Activated naive CD4-positive, alpha-beta T cell treated with anti-CD3 and anti-CD28 coated beads, Interleukin-2, amount 10 ng/mL, durations not matched to agents 7 days and 5 days (primary cell): Measurements from ENCODE around the gene KRT16.
"Not testable (repeated sequence)": the region's sequence is repeated elsewhere in the genome, so short reads cannot be mapped to it uniquely, and the experiment has no call there.

Source experiments
- CTCF ChIA-PET: fragments of 350-600 bp; sonication (Branson Sonifier 250); formaldehyde crosslinking; loops from one replicate; lab custom pipeline; 2021; ENCODE audit warnings: antibody characterized with exemption; lab: Charles Lee
- DNase-seq: peaks from one replicate; pipeline ENCODE4 v3.0.0-alpha.2; 2020
- H3K27ac Mint-ChIP-seq: one replicate; pipeline ENCODE4 v1.8.0; 2021; ENCODE audit warnings: mild to moderate bottlenecking, moderate library complexity, mixed read lengths
- H3K27me3 Mint-ChIP-seq: one replicate; pipeline ENCODE4 v1.8.0; 2021; ENCODE audit warnings: mild to moderate bottlenecking, mixed read lengths
- H3K36me3 Mint-ChIP-seq: one replicate; pipeline ENCODE4 v1.8.0; 2021; ENCODE audit warnings: mixed read lengths
- H3K4me1 Mint-ChIP-seq: one replicate; pipeline ENCODE4 v1.8.0; 2021; ENCODE audit warnings: mixed read lengths
- H3K4me3 Mint-ChIP-seq: one replicate; pipeline ENCODE4 v1.8.0; 2021; ENCODE audit warnings: mild to moderate bottlenecking, moderate library complexity, mixed read lengths
- H3K9me3 Mint-ChIP-seq: one replicate; pipeline ENCODE4 v1.8.0; 2021; ENCODE audit warnings: mixed read lengths

Gene KRT16

DNA sequence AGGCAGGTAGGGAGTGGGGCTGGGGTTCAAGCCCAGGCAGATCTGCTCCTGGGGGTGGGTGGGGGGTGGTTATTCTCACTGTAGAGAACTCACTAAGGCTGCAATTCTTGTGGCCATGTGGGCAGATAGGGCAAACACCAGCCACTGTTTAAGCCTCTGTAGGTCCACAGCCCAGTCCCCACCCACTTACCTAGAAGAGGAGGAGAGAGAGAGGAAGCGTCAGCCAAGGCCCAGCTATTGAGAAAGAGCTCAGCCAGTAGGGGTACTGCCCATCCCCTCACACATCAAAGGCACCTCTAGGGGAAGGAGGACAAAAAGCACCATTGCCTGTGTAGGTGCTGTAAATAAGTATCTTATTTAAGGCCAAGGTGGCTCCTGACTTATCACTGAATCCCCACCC lies 12.9 kb downstream of the KRT16 start:
- Mint-ChIP-seq H3K4me1 (no peaks in the 10 kb centered on the region), H3K9me3 (no peaks in the 10 kb centered on the region), H3K27ac (no peak overlapping the region)

DNA sequence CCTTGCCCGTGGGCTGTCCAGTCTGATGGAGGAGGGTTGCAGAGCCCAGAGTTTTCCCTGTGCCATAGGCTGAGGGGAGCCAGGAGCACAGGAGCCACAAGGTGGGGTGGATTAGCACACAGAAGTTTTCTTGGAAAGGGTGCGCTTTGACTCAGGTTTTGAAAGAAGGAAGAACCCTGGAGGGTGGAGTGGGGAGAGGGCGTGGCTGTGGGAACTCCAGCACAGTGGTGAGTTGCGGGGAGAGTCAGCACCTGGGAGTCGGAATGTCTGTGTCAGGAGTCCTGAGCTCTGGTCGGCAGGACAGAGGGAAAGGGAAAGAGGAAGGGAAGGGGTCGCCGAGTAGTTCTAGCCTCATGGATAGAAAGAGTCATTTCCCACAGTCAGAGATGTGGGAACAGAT lies 17.0 kb downstream of the KRT16 start:
- H3K36me3 Mint-ChIP-seq: no peaks in the 10 kb centered on the region
- no peak for DNase-seq
- peaks cover 28% of the 10 kb centered on the region for H3K27me3 Mint-ChIP-seq
- H3K9me3 Mint-ChIP-seq: no peaks in the 10 kb centered on the region
- no peak overlapping the region for H3K27ac Mint-ChIP-seq
- no peaks in the 10 kb centered on the region for H3K4me1 Mint-ChIP-seq
- H3K4me3 Mint-ChIP-seq: no peak overlapping the region
- CTCF ChIA-PET: interaction anchor here (2.2 kb wide), 1 partner anchor 46 kb away, joined by 6 read pairs; no protein-coding TSS in a partner anchor

More for the DNA sequence above, 12.9 kb downstream of the KRT16 start:
- Mint-ChIP-seq H3K27me3 (peaks cover 20% of the 10 kb centered on the region), H3K4me3 (no peak overlapping the region), H3K36me3 (no peaks in the 10 kb centered on the region)
- CTCF ChIA-PET: no interaction called here
- no peak for DNase-seq

DNA sequence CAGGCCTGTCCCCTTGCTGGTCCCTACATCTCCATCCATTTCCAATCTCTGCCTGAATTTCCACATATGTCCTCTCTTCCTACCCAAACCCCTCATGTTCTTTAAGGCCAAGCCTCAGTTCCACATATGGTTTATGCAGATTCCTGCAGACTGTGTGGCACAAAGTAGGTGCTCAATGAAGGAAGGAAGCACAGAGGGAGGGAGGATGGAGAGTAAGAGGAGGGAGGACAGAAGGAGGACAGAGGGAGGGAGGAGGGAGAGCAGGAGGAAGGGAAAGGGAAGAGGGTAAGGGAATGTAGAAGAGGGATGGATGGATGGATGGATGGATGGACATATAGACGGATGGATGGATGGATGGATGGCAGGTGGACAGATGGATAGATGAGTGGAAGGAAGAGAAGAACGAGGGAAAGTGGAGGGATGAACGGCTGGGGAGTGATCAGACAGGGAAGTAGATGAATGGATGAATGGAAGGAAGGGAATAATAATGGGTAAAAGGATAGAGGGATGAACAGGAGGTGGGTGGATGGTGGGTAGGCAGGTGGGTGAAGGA lies 18.1 kb downstream of the KRT16 start:
- H3K27ac Mint-ChIP-seq: no peak overlapping the region
- no peaks in the 10 kb centered on the region for H3K4me1 Mint-ChIP-seq
- CTCF ChIA-PET: interaction anchor here (2.2 kb wide), 1 partner anchor 45 kb away, joined by 6 read pairs; no protein-coding TSS in a partner anchor
- H3K36me3 Mint-ChIP-seq: no peaks in the 10 kb centered on the region
- H3K27me3 Mint-ChIP-seq: peaks cover 28% of the 10 kb centered on the region
- H3K9me3 Mint-ChIP-seq: no peaks in the 10 kb centered on the region
- H3K4me3 Mint-ChIP-seq: no peak overlapping the region
- DNase-seq: no peak

DNA sequence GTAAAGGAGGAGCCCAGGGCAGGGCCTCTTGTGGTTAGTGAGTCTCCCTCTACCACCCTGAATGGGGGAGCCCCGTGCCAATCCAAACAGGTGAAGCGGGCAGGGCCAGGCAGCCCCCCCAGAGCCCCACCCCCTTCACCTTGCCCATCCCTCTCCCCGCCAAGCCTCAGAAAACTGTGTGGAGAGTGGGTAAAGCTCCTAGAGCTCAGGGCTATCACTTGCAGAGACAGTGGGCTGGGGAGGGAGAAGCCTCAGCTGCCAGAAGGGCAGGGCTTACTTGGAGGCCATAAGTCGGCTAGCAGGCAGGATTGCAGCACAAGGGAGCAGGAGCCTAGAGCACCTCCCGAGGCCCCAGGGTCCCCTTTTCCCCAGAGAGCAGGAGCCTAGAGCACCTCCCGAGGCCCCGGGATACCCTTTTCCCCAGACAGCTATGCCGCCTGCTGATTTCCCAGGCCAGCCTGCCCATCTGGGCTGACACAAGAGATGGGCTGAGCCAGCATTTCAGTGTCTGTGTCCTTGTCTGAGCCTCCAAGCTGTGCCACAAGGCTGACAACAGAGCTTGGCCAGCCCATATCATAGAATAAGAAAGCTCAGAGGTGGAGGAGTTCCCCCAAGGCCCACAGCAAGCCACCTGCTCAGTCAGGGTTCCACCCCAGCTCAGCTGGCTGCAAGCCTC lies 19.1 kb downstream of the KRT16 start:
- Mint-ChIP-seq H3K27me3 (peaks cover 29% of the 10 kb centered on the region), H3K4me3 (no peak overlapping the region), H3K9me3 (no peaks in the 10 kb centered on the region), H3K27ac (no peak overlapping the region), H3K4me1 (no peaks in the 10 kb centered on the region), H3K36me3 (no peaks in the 10 kb centered on the region)
- DNase-seq: no peak
- CTCF ChIA-PET: interaction anchor here (1.5 to 2.3 kb wide), 3 partner anchors 14 to 54 kb away, joined by 3 to 9 read pairs (median 6); no protein-coding TSS in a partner anchor

DNA sequence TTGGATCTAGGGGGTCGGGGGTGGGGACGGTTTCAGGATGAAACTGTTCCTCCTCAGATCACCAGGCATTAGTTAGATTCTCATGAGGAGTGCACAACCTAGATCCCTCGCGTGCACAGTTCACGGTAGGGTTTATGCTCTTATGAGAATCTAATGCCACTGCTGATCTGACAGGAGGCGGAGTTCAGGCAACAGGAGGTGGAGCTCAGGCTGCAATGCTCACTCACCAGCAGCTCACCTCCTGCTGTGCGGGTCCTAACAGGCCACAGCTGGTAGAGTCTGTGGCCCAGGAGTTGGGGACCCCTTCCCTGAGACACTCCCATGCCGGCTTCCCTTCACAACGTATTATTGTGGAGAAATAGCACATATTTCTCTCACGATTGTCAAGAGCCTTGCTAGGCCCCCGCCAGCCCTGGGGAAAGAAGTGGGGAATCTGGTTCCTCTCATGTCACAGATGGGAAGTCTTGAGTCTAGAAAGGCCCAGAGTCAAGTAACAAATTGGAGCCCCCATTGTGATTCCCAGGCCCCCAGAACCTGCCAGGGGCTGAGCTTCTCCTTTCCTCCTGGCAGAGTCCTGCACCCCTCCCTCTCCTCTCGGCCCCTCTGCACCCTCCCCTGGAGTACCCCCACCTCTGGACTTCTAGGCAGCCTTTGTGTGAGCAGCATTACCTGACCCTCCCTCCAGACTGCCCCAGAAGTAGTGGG lies 19.8 kb downstream of the KRT16 start:
- CTCF ChIA-PET: interaction anchor here (1.5 to 2.3 kb wide), 2 partner anchors 13 to 55 kb away, joined by 3 to 9 read pairs; no protein-coding TSS in a partner anchor
- H3K4me3 Mint-ChIP-seq: no peak overlapping the region
- H3K4me1 Mint-ChIP-seq: no peaks in the 10 kb centered on the region
- DNase-seq: no peak
- H3K27ac Mint-ChIP-seq: no peak overlapping the region
- H3K9me3 Mint-ChIP-seq: no peaks in the 10 kb centered on the region
- peaks cover 31% of the 10 kb centered on the region for H3K27me3 Mint-ChIP-seq
- H3K36me3 Mint-ChIP-seq: no peaks in the 10 kb centered on the region

DNA sequence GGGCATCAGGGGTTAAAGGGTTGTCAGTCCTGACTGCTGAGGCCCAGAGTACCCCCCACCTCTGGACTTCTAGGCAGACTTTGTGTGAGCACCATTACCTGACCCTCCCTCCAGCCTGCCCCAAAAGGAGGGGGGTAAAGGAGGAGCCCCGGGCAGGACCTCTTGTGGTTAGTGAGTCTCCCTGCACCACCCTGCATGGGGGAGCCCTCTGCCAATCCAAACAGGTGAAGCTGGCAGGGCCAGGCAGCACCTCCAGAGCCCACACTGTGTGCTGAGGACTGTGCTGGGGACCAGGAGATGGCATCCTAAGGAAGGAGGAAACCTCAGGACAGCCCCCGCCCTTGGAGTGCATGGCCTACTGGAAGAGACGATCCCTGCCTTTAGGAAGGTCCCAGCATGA lies 23.3 kb downstream of the KRT16 start:
- Mint-ChIP-seq H3K9me3 (no peaks in the 10 kb centered on the region), H3K4me1 (no peaks in the 10 kb centered on the region), H3K27ac (no peak overlapping the region), H3K4me3 (no peak overlapping the region), H3K27me3 (peaks cover 24% of the 10 kb centered on the region), H3K36me3 (no peaks in the 10 kb centered on the region)
- CTCF ChIA-PET: no interaction called here
- no peak for DNase-seq

DNA sequence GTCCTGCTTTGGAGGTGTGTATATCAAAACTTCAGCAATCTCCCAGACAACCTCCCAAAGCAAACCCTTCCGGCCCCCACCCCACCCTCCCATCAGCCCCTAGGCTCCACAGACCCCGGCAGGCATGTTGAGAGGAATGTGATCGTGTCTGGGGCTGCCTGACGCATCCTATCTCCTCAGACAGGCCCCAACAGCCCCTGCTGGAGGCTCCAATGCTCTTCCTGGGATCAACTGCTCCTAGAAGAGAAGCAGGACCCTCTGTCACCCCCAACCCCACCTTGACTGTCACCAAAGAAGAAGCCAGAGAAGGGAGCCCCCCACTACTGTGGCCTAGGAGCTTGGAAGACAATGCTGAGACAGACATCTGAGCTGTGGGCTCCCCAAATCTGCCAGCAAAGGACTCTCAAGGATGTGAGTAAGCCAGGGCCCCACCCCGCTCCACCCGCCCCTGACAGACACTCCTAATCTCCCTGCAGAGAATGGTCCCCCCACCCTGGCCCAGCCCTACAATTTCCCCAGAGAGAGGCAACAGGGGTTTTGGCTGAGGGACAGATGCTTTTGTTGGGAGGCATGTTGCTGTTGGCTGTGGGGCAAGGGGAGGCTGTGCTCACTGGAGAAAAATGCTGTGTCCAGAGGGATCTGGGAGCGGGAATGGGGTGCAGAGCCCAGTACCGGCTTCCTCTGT lies 24.3 kb downstream of the KRT16 start:
- Mint-ChIP-seq H3K27me3 (peaks cover 28% of the 10 kb centered on the region), H3K36me3 (no peaks in the 10 kb centered on the region), H3K4me1 (no peaks in the 10 kb centered on the region), H3K27ac (no peak overlapping the region), H3K9me3 (no peaks in the 10 kb centered on the region), H3K4me3 (no peak overlapping the region)
- CTCF ChIA-PET: interaction anchor here (0.6 kb wide), 1 partner anchor 9 kb away, joined by 3 read pairs; no protein-coding TSS in a partner anchor
- no peak for DNase-seq

DNA sequence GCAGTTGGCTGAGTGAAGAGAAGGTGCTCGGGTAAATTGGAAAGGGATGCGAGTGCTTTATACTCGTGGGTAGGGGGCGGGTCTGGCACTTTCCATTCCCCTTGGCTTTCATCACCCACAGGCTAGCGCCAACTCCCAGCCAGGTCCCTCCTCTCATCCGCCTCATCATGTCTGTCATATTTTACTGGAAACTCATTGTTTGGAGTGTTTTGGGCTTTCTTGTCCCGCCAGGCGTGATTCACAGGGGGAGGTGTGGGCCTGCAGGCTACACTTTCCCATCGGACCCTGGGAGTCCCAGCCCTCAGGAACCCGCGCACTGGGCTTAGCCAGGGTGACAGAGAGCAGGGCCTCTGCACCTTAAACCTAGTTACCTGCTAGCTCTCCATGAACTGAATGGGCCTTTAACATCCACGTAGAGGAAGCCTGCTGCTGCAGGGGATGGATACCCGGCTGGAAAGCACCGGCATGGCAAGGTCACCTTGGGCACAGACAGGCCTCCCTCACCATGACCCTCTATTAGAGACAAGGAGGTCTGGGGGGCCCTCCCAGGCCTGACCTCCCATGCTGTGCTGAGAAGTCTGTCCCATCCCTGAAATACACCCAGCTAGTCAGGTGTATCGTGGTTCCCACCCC lies 25.6 kb downstream of the KRT16 start, which contains the start of gene KRT14:
Gene KRT14 (minus strand): TSS at position 33 of the 633 bp plus-strand sequence. CDS start 61 bp downstream, outside the sequence.
- peaks cover 36% of the 10 kb centered on the region for H3K27me3 Mint-ChIP-seq

DNA sequence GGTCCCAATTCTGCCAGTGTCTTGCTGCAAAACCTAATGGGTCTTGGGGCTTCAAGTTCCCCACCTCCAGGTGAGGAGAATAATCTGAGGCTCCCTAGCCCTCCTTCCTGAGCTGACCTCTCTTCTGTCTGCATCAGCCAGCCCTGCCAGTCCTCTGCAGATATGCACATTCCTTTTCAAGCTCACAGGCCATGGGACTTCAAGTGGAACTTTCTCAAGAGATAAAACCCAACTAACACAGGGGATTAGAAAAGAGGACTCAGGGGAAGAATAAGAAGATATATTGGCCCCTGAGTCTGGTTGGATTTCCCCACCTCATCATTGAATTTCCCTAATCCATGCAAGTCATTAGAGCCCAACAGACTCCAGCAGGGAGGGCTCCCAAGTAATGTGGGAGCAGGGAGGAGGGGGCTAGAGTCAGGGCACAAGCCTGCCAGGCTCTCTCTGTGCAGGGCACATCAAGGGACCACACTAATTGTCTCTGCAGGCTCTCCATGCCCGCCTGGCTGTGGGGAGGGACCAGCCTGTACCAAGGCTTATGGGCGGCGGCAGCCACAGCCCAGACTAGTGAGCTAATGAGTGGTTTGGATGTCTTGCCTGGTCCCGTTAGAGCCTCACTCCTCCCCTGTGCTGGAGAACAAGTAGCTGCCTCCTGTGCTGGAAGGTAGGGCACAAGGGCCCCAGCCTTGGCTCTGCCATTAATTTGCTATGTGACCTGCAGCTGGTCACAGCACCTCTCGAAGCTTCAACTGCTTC lies 27.1 kb downstream of the KRT16 start:
- H3K27ac Mint-ChIP-seq: no peak overlapping the region
- DNase-seq: no peak
- no peaks in the 10 kb centered on the region for H3K9me3 Mint-ChIP-seq
- CTCF ChIA-PET: interaction anchor here (0.6 to 1.4 kb wide), 3 partner anchors 20 to 78 kb away, joined by 3 read pairs; no protein-coding TSS in a partner anchor
- no peaks in the 10 kb centered on the region for H3K4me1 Mint-ChIP-seq
- no peaks in the 10 kb centered on the region for H3K36me3 Mint-ChIP-seq
- no peak overlapping the region for H3K4me3 Mint-ChIP-seq
- H3K27me3 Mint-ChIP-seq: peaks cover 46% of the 10 kb centered on the region

More for the DNA sequence above, 25.6 kb downstream of the KRT16 start, which contains the start of gene KRT14:
- Mint-ChIP-seq H3K4me1 (no peaks in the 10 kb centered on the region), H3K36me3 (no peaks in the 10 kb centered on the region), H3K4me3 (no peak within 1 kb of the TSS), H3K27ac (no peak within 1 kb of the TSS), H3K9me3 (no peaks in the 10 kb centered on the region)
- CTCF ChIA-PET: no interaction called here
- DNase-seq: no peak

DNA sequence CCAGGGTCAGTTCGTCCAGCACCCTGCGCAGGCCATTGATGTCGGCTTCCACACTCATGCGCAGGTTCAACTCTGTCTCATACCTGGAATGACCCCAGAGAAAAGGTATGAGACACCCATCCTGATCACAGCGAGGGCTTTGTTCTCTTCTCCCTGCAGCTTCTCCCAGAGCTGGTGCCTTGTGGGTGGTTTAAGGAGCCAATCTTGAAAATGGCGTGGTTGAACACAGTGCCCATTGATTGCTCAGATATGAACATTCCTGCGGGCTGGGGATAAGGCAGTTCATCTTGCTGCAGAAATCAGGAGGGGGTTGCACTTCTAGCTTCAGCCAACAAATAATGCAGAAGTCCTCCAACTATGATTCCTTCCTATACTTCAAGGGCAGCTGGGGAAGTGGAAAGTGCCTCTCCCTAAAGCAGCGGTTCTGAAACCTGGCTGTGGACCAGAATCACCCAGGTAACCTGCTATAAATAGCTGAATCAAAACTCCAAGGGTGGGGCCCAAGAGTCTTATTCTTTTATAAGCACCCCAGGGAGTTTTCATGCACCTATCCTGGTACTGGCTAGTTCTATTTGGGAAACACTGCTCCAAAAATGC lies 28.1 kb downstream of the KRT16 start:
- CTCF ChIA-PET: interaction anchor here (1.4 kb wide), 1 partner anchor 79 kb away, joined by 3 read pairs; no protein-coding TSS in a partner anchor
- peaks cover 57% of the 10 kb centered on the region for H3K27me3 Mint-ChIP-seq
- not testable (repeated sequence) for H3K36me3 Mint-ChIP-seq, H3K4me1 Mint-ChIP-seq, H3K4me3 Mint-ChIP-seq, H3K9me3 Mint-ChIP-seq, H3K27ac Mint-ChIP-seq, DNase-seq

DNA sequence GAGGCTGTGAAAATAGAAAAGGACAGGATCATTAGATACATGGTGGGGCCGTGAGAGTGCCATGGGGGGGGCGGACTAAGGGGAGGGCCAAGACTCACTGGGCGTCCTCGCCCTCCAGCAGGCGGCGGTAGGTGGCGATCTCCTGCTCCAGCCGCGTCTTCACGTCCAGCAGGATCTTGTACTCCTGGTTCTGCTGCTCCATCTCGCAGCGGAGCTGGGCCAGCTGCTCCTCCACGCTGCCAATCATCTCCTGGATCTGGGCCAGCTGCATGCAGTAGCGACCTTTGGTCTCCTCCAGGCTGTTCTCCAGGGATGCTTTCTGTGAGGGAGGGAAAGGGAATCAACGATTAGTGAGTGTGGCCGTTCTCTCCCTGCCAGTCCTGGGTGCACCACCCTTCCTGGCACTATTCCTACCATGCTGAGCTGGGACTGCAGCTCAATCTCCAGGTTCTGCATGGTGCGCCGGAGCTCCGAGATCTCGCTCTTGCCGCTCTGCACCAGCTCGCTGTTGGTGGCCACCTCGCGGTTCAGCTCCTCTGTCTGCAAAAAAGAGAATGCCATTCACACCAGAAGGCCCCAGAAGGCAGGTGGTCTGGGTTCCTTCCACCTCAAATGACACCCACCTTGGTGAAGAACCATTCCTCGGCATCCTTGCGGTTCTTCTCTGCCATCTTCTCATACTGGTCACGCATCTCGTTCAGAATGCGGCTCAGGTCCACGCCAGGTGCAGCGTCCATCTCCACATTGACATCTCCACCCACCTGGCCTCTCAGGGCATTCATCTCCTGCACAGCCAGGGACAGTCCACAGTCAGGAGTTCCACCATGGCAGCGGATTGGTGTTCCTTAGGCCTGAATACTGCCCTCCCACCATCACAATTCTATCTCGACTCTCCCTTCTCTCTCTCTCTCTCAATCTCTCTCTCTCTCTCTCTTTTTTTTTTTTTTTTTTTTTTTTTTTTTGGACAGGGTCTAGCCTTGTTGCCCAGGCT lies 29.1 kb downstream of the KRT16 start:
- H3K27ac Mint-ChIP-seq: no peak overlapping the region
- no peaks in the 10 kb centered on the region for H3K9me3 Mint-ChIP-seq
- DNase-seq: no peak
- CTCF ChIA-PET: interaction anchor here (3.4 kb wide), 1 partner anchor 34 kb away, joined by 18 read pairs; no protein-coding TSS in a partner anchor
- H3K4me3 Mint-ChIP-seq: no peak overlapping the region
- H3K4me1 Mint-ChIP-seq: no peaks in the 10 kb centered on the region
- H3K27me3 Mint-ChIP-seq: peaks cover 58% of the 10 kb centered on the region
- no peaks in the 10 kb centered on the region for H3K36me3 Mint-ChIP-seq
